SHP77 treated with DMSO at 0.1 percent for 48 hours (cell line): Measurements from ENCODE around the gene ZNF740.
"Not testable (repeated sequence)": the region's sequence is repeated elsewhere in the genome, so short reads cannot be mapped to it uniquely, and the experiment has no call there.

Experiments used
- DNase-seq: peaks from one replicate; lab custom pipeline; 2025; lab: John Stamatoyannopoulos, UW

The ZNF740 gene

DNA sequence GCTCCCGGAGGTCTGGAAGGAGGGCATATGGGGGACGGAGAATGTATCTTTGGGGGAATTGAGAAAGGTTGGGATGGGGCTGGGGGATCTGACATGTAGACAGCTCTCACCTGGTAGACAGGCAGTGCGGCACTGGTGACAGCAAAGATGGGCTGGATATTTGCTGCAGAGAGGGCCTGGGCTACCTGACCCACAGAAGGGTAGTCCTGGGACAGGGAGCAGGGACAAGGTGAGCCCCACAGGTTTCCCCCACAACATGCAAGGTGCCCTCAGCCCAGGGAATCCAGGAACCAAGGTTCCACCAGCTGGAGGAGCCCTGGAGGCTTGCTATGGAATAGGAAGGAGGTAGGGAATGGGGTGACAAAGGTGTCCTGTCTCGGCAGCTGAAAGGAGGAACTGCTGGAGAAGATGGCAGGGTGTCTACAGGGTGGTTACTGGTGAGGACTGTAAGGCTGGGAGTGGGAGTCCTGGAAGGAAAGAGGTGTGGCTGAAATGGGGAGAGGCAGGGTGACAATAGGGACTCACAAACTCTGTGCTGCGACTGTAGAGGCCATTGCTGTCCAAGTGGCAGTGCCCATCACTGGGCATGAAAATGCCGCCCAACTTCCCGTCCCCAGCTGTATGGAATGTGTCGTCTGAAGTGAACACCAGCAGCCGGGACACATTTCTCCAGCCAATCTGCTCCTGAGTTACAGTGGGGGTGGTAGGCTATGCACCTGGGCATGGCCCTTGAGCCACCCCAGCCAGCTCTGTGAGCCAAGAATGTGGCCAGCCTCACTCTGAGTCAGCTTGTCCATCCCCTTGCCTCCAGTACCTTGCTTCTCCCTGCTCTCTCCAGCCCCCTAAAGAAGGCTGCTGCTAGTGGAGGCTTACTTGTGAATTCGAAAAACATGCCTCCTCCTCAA lies 15.2 kb downstream of the ZNF740 start:
- DNase-seq, result no peak

- DNase-seq, result no peak
These were observed 16.0 kb downstream of the ZNF740 start for GRCh38 chr12:53196486-53196885.

GRCh38 chr12:53197011-53197640 lies 16.6 kb downstream of the ZNF740 start:
- no peak for DNase-seq

DNA sequence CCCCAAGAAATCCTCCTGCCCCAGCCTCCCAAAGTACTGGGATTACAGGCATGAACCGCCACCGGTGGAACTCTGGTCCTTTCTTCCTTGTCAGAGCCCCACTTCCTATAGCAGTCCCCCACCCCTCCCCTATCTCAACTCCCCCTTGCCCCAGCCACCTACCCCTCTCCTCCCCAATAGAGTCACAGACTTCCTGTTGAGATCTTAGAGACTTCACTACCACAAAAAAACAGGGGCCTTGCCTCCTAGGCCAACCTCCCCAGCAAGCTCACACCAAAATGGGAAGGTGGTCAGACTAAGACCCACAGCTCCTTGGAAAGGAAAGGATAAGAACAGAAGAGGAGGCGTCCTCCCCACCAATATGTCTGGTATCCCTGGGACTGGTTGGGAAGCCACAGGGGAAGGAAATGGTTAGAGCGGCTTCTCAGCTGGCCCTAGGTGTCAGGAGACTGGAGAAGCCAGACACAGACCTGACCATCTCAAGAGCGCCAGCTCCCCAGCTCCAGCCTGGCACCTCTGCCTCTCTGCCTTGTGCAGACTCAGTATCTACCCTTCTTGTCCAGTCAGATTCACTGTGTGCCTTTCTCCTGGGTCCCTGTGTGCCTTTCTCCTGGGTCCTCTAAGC lies 18.1 kb downstream of the ZNF740 start:
- DNase-seq, result no peak

- DNase-seq, result no peak
These were observed 19.2 kb downstream of the ZNF740 start for GRCh38 chr12:53199700-53200099.

DNA sequence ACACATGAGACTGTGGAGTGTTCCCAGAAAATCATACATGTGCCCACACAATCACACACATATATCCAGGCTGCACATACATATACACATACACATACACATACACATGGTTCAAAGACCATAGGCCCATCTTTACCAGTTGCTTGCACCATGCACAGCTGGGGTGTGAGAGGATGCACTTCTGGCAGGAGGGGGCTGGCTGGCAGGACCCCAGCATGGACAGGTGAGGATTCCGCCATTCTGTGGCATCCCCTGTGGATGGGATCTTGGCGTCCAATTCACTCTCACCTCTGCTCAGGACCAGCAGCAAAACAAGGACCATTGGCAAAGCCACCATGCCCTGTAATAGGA lies 19.6 kb downstream of the ZNF740 start:
- DNase-seq, result no peak

- DNase-seq, result no peak
These were observed 20.1 kb downstream of the ZNF740 start for GRCh38 chr12:53200458-53201176.

DNA sequence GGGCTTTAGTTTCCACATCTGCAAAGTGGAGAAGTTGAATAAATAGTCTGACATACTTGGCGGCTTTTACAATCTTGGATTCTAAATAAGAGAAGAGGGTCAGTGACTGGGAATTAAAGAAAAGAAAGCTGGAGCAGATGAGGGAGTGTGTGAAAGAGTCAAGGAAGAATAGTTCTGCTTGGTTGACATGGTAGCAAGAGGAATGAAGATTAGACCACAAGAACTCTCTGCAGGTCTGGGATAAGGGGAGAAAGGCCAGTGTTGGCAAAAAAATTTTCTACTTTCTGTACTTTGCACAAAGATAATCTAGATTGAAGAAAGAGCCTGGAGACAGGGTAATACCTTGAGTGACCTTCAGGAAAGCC lies 20.6 kb downstream of the ZNF740 start:
- no peak for DNase-seq

GRCh38 chr12:53201639-53202038 lies 21.1 kb downstream of the ZNF740 start:
- DNase-seq, result no peak

DNA sequence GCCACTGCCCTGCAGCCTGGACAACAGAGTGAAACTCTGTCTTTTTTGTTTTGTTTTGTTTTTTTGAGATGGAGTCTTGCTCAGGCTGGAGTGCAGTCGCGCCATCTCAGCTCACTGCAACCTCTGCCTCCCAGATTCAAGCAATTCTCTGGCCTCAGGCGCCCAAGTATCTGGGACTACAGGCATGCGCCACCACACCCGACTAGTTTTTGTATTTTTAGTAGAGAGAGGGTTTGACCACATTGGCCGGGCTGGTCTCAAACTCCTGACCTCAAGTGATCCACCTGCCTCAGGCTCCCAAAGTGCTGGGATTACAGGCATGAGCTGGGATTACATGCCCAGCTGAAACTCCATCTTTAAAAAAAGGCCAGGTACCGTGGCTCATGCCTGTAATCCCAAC lies 21.8 kb downstream of the ZNF740 start:
- DNase-seq, result not testable (repeated sequence)

DNA sequence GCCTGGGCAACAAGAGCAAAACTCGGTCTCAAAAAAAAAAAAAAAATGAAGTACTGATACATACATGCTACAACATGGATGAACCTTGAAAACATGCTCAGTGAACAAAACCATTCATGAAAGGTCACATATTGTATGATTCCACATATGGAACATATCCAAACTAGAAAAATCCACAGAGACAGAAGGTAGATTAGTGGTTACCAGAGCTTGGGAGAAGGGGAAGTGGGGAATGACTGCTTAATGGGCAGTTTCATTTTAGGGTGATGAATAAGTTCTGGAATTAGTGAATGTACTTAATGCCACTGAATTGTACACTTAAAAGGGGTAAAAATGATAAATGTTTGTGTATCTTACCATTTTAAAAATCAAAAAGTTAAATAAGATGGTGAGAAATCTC lies 23.8 kb downstream of the ZNF740 start:
- DNase-seq, result no peak

DNA sequence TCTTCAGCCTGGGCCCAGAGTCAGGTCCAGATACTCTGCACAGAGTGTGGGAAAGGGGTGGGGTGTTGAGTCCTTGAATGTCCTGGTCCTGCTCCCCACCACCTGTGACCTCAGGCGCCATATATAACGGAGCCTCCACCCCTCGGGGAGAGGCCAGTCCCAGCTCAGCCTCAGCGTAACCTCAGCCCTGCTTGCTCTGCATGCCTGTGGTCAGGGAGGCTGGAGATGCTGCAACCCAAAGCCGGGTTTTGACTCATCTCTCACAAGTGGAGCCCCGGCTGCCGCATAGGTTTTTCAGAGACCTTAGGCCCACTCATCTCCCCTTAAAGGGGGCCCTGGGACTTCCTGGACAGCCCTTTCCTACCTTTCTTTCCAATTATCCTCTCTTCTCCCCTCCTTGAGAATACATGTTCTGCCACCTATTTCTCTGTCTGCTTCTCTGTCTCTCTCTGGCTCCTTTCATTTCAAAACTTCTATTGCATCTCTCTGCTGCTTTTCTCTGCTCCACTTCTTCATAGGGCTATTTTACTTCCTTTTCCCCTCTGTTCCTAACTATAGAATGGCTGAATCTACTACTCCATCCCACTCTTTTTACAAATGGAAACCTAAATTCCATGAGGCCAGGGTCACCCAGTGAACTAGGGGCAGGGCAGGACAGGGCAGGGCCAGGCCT lies 25.4 kb downstream of the ZNF740 start:
- DNase-seq, result no peak

DNA sequence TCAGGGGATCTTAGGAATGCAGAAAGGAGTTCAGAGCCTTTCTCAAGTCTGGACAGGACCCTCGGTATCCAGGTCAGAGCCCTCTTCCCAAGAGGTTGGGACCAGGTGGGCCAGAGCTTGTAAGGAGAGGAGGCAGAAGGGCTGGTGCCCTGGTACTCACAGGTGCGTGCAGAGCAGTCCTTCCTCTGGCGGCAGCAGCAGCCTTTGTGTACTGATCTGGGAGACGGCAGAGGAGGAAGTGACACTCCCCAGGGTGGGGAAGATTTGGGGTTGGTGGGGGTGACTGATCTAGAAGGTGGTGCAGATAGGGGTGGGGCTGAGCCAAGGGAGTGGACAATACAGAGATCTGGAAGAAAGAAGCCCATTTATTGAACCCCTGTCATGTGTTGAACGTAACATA lies 26.5 kb downstream of the ZNF740 start, which contains the start of gene ITGB7:
ITGB7 (minus strand) TSS at position 210 of the 400 bp plus-strand sequence. CDS start 6,808 bp downstream, outside the sequence.
- no peak for DNase-seq

DNA sequence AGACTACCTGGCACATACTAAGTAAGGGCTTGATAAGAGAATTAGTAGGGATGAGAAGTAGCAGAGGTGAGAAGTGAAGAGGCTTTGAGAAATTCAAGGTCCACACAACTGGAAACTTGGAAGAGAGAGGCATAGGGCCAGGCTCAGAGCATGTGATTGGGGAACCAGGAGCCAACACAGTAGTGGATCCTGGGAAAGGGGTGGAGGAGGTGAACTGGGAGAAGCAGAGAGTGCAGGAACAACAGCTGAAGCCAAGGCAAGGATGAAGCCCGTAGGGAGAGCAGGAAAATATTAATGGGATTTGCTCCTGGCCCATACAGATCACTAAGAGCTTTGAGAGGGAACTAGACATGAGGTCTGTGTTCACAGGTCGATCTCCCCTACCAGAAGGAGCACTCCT lies 27.9 kb downstream of the ZNF740 start:
- DNase-seq, result no peak

DNA sequence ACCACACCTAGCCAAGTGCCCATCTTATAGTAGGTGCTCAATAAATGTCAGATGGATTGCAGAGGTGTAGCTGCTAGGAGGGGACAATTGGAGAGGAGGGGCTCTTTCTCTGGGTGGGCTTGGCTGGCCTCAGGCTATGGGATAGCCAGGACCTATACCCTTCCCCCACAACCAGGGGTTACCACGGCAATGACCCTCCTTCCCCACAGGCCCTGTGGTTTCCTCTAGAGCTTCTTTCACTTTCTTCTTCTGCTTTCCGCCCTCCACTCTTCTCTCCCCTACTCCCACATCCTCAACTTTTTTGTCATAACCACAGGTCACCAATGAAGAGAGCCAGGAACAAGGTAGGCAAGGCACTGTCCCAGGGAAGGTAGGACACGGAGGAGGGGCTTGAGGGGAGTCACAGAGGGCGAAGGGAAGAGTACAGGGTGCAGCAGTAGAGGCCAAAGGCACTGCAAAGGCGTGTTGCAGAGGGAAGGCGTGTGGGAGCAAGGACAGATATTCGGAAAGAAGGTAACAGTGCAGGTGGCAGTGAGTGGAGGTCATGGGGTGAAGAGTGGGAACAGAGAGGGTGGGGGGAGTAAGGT lies 28.4 kb downstream of the ZNF740 start:
- DNase-seq, result no peak

- DNase-seq, result no peak
These were observed 30.3 kb downstream of the ZNF740 start for GRCh38 chr12:53210843-53211242.

GRCh38 chr12:53211476-53212381 lies 31.2 kb downstream of the ZNF740 start:
- no peak for DNase-seq

DNA sequence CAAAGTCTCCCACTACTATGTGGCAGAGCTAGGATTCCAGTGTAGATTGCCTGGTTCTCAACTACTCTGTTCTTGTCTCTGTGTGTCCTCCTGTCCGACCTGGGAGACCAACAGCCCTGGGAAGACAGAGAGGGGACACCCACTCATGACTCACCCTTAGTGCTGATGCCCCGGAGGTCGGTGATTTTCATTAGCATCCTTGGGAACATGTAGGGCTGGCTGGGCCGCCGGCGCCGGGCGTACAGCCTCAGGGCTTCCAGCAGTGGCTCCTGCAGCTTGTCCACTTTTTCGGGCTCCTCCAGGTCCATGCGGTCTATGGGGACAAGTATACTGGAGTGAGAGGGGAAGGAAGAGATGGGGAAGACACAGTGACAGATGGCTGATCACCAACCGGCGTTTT lies 32.4 kb downstream of the ZNF740 start:
- no peak for DNase-seq

DNA sequence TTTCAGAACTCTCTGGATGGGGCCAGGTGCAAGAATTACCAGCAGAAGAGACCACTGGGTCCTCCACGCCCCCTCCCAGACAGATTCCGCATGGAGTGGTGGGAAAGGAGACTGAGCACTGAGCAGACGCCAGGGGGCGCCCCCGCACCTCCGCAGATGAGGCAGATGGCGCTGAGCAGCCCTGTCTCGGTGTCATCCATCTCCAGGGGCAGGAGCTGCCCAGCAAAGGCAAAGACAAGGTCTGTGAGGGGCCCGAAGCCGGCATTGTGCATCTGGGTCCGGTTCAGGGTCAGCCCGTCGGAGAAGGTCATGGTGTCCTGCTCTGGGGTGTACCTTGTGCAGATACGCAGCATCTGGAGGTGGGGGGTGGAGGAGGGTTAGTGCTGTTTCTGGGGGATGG lies 32.8 kb downstream of the ZNF740 start:
- peak; percentile 52 for DNase-seq

DNA sequence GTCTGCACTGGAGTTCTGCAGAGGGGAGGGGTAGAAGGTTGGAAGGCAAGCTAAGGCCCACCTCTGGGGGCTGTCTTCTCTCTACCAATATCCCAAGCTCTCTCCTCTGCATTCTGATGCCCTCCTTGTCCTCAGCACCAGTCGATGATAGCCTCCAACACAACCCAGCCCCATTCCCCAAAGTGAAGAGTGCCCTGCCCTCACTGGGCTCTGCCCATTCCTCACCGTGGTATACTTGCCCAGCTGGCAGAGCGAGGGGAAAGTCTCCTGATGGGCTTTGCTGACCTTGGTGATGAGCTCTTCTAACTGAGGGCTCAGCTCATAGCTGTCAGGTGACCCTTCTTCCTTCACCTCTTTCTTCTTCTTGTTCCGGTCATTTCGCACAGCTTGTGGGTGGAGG lies 33.7 kb downstream of the ZNF740 start:
- DNase-seq, result no peak
